ENCODE measurements around the gene MED9.

DNA sequence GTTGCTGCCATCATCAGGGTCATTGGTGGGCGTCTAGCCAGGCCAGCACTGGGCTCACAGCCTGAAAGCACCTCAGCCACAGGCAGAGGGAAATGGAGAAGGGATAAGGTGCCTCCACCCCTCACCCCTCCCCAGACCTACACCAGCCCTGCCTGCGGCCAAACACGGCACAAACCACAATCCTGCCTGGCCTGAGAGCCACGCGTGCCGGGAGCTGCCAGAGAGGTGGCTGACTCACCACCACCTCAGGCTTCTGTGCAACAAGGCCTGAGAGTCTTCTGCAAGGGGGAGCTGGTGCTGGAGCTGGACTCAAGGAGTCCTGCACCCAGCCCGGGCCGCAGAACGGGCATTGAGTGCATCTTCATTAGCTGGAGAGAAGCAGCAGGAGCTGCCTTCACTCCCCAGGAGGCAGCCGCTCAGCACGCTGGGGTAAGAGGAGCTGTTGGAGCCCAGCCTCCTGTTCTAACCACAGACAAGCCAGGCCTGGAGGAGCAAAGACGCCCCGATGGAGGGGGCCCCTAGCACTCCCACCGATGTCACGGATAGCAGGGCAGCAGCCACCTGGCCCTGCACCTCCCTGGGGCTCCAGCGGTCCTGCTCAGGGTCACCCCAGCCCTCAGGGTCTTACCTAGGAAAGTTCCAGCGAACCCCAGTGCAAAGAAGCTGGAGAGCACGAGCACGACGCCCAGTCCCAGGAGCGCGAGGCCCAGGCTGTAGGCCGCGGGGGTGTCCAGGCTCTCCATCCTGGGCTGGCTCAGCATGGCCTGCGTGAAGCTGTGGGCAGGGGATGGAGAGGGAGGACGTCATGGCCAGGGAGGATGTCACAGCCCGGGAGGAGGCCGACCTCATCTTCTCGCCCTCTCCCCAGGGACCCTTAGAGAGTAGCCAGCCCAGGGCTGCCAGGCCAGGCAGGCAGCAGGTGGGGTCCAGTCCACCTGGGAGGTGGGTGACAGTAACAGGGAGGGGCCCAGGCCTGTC is 35.4 kb downstream of the MED9 start:
- TF ChIP-seq POLR2A (IDR thresholded peaks at IDR 0.05; ENCODE audit: low read length) (no peak), GATA1 (IDR thresholded peaks at IDR 0.05; ENCODE audit: low read depth, low read length) (no peak)

Data from erythroblast (primary cell).